NCI-H1436 (cell line): ENCODE data around the gene SMIM24.
"Not testable (repeated sequence)": the region's sequence is repeated elsewhere in the genome, so short reads cannot be mapped to it uniquely, and the experiment has no call there.

ENCODE experiments used
- DNase-seq: peaks from one replicate; lab custom pipeline; 2025; lab: John Stamatoyannopoulos, UW

SMIM24 gene

DNA sequence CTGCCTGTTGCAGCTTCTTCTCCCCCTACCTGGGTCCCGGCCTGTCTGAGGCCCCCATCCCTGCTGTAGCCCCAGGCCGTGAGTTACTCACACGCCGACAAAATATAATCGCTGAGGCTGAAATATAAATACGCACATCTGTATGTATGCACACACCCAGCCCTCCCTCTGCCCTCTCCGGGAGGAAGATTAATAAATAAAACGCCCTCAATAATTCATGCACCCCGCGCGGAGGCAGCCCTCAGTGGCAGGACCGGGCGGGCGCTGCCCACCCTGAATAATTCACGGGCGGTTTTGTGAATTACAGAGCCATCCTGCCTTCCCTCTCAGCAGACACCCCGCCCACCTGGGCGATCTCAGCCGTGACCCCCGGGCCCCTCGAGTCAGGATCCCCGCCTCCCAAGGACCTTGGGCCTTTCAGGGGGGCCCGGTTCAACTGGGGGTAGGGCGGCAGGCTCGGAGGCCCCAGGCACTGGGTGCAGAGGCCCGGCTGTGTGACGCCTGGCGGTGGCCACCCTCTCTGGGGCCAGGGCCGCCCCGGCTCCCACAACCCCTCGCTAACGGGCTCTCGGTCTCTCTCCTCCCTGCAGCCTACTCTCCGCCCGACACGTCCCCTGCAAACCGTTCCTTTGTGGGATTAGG, 24.2 kb downstream of the SMIM24 start:
- no peak for DNase-seq

DNA sequence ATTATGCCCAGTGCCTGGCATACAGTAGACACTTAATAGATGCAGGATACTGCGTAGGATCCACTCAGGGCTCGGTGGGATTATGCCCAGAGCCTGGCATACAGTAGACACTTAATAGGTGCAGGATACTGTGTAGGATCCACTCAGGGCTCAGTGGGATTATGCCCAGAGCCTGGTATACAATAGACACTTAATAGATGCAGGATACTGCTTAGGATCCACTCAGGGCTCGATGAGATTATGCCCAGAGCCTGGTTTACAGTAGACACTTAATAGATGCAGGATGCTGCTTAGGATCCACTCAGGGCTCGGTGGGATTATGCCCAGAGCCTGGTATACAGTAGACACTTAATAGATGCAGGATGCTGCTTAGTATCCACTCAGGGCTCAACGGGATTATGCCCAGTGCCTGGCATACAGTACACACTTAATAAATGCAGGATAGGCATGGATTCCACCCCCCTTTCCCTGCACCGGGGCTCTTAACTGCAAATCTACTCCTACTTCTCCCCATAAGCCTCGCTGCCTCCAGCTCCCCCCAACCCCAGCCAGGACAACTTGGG, 24.9 kb downstream of the SMIM24 start:
- DNase-seq, result no peak

DNA sequence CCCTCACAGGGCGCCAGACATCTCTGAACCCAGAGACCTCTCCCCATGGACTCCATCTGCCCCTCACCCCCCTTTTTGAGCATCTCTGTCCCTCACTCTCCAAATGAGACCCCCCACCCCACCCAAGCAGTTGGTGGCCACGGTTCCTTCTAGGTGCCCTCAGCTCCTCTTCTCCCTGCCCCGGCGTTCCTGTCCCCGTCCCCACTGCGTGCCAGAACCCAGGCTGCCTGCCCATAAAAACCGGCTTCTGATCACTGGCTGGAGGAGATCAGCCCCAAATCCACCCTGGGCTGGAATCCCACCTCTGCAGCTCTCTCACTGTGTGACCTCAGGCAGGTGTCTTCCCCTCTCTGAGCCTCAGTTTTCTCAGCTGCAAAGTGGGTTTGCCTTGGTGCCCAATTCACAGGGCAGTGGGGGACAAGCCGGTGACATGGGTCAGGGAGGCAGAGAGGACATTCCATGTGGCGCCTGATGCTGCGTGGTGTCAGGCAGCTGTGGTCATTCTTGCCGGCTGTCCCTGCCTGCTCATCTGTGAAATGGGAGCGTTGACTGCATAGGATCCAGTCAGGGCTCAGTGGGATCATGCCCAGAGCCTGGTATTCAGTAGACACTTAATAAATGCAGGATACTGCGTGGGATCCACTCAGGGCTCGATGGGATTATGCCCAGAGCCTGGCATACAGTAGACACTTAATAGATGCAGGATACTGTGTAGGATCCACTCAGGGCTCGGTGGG, 25.5 kb downstream of the SMIM24 start:
- DNase-seq, result no peak

DNA sequence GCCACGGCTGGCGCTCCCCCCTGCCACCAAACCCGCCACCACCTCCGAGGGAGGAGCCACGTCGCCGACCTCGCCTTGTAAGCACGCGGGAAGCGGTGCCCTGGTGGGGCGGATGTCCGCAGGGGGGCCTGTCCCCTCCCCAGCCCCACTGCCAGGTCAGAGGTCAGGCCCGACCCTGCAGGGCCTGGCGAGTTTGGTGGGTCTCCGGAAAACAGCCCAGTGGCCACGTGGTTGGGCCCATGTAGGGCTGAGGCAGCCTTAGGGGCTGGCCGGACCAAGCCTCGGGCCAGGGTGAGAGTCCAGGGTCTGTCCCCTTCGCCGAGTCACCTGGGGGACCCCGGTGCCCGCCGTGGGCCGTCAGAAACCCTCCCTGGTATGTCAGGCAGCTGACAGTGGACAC, 26.5 kb downstream of the SMIM24 start:
- no peak for DNase-seq

DNA sequence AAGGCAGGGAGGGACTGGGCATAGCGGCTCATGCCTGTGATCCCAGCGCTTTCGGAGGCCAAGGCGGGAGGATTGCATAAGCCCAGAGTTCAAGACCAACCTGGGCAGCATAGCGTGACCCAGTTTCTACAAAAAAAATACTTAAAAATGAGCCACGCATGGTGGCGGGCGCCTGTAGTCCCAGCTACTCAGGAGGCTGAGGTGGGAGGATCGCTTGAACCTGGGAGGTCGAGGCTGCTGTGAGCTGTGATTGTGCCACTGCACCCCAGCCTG, 27.4 kb downstream of the SMIM24 start:
- not testable (repeated sequence) for DNase-seq

DNA sequence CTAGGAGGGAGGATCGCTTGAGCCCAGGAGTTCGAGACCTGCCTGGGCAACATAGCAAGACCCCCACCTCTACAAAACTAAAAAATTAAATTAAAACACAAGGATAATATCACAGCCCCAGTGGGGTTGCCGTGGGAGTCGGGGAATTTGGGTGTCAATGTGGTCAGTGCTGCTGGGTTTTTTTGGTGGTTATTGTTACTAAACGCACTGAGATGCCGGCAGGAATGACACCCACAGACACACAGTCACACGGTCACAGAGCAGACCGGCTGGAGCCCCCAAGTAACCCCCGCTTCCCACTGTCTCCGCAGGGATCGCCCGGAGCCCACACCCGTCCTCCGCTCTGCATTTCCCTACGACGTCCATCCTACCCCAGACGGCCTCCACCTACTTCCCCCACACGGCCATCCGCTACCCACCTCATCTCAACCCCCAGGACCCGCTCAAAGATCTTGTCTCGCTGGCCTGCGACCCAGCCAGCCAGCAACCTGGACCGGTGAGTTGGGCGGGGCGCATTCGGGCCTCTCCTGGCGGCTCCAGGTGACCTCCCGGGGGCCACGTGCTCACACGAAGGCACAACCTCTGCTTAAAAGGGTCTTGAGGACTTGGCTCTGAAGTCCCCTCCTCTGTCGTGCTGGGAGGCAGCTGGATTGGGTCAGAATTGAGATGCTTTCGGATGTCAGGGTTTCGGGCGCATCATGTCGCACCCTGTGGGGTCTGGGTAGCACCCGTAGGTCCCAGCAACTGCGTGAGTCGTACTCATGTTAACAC, 28.0 kb downstream of the SMIM24 start:
- DNase-seq, result no peak

DNA sequence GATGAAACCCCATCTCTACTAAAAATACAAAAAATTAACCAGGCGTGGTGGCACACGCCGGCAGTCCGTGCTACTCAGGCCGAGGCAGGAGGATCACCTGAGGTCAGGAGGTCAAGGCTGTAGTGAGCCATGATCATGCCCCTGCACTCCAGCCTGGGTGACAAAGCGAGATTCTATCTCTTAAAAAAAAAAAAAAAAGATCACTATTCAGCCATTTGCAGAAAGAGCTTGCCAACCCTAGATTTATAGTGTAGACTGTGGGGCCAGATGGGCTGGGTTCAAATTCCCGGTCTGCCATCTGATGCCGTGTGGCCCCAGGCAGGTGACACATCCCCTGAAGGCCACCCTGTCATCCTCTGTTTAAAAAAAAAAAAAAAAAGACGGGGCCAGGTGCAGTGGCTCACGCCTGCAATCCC, 28.9 kb downstream of the SMIM24 start:
- DNase-seq, result no peak

DNA sequence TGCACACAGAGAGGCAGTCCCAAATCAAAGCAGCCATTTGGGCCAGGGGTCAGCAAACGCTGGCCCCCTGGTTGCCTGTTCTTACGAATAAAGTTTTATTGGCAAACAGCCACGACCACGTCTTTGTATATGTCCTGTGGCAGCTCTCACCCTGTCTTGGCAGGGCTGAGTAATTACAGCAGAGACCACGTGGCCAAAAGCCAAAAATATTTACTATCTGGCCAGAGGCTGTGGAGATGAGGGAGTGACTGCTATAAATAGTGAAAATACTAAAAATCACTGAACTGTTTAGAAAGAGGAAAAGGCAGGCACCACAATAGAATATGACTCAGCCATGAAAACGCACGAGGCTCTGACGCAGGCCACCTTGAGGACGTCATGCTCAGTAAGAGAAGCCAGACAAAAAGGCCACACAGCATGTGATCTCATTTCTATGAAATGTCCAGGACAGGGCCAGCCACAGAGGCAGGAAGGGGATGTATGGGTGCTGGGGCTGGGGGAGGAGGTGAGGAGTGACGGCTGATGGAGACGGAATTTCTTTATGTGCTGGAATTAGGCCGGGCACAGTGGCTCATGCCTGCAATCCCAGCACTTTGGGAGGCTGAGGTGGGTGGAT, 29.4 kb downstream of the SMIM24 start:
- DNase-seq, result no peak

DNA sequence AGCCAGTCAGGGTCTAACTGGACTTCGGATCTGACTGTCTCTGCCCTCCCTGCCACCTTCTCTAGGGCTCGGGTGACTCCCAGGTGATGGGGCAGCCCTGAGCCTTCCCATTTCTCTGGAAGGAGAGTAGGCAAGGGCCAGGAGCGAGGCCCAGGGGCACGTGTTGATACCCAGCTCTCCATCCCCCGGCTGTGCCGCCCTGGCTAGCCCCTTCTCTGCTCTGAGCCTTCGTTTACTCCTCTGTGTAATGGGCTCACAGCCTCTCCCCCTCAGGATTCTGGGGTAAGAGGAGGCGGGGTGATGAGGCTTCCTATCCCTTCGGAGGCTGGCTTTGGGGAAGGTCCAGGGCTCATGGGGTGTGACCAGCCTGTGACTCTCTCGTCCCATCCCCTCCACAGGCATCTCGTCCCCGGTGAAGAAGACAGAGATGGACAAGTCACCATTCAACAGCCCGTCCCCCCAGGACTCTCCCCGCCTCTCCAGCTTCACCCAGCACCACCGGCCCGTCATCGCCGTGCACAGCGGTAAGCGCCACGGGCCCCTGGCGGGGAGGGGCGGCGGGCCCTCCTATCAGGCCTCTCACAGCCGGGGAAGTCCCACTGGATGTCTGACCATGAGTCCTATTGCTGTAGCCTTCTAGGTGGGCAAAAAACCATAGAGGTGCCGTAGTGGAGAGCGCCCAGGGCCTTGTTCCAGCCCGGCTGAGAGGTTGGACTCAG, 31.6 kb downstream of the SMIM24 start:
- DNase-seq, result no peak

DNA sequence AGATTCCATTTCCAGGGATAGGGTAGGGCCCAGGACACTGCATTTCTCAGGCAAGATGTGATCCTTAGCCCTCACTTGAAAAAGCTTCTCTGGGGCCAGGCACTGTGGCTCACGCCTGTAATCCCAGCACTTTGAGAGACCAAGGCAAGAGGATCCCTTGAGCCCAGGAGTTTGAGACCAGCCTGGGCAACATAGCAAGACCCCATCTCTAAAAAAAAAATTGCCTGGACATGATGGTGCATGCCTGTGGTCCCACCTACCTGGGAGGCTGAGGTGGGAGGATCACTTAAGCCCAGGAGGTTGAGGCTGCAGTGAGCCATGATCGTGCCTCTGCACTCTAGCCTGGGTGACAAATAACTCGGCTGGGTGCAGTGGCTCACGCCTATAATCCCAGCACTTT, 33.7 kb downstream of the SMIM24 start:
- DNase-seq, result not testable (repeated sequence)

DNA sequence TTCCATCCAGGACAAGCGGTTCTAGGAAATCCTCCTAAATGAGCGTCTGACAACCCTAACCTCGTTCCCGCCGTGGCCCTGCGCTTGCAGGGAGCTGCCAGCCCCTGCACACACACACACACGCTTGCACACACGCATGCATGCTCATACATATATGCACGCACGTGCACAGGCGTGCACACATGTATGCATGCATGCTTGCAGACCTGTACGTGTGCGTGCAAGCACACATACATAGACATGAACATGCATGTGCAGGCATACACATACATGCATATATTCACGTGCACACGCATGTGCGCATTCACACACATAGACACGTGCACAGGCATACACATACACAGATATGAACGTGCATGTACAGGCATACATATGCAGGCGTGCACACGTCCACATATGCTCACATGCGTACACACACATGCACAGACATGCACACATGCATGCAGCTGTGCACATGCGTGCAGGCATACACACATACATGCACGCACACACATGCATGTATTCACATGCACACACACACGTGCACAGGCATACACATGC, 35.6 kb downstream of the SMIM24 start:
- no peak for DNase-seq

DNA sequence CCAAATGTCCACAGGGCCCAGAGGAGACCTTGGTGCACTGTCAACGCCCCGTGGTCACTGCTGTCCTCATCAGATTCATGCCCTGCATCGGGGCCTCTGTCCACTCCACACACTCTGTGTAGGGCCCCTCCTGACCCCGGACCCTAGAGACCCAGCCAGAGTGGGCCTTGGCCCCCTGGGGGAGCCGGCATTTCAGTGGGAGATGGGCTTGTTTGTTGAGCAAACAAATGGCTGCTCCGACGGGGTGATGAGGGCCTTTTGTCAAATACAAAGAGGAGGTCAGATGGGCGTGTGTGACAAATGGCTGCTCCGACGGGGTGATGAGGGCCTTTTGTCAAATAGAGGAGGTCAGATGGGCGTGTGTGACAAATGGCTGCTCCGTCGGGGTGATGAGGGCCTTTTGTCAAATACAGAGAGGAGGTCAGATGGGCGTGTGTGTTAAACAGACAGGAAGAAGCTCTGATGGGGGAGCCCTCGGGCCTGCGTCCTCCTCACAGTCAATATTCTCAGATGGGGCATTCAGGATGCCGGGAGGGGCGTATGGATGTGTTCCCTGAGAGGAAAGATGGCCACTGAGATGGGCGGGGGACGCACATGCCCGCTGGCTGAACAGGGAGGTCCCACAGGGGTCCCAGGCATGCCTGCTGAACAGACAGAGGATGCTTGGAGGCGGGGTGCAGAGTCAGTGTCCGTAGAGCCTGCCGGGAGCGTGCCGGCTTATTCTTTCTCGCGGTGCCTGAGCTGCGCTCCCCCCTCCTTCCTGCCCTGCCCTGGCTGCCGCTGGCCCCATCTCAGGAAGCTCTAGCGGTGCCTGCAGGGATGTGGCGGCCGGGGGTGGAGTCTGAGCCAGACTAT, 36.3 kb downstream of the SMIM24 start:
- DNase-seq, result no peak

DNA sequence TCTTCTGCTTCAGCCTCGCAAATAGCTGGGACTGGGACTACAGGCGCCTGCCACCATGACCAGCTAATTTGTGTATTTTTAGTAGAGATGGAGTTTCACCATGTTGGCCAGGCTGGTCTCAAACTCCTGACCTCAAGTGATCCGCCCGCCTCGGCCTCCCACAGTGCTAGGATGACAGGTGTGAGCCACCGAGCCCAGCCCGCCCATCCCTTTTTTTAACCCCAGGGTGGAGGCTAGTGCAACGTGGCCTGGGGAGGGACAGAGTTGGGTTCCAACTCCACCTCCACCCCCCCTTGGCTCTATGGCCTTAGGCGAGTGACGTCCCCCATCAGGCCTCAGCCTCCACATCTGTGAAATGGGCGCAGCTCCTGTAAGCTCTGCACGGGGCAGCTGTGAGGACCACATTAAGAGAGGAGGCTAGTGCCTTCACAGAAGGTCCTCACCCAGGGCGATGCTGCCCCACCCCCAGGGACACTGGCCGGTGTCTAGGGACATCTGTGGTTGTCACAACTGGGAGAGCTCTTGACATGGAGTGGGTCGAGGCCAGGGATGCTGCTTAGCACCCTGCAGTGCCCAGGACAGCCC, 37.7 kb downstream of the SMIM24 start:
- no peak for DNase-seq

DNA sequence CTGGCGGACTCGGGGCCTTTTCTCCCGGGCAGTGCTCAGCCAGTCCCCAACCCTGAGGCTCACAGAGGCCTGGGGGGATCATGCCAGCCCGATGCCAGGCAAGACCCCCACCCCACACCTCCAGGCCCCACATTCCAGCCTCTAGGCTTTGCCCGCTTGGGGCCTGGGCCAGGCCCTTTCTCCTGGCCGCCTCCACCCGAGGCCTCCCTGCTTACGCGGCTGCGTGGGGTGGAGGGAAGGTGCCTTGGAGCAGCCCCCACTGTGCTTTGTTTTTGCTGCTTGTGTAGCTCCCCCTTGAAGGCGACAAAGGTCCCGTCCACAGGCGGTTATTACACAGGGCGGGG, 38.4 kb downstream of the SMIM24 start:
- no peak for DNase-seq

DNA sequence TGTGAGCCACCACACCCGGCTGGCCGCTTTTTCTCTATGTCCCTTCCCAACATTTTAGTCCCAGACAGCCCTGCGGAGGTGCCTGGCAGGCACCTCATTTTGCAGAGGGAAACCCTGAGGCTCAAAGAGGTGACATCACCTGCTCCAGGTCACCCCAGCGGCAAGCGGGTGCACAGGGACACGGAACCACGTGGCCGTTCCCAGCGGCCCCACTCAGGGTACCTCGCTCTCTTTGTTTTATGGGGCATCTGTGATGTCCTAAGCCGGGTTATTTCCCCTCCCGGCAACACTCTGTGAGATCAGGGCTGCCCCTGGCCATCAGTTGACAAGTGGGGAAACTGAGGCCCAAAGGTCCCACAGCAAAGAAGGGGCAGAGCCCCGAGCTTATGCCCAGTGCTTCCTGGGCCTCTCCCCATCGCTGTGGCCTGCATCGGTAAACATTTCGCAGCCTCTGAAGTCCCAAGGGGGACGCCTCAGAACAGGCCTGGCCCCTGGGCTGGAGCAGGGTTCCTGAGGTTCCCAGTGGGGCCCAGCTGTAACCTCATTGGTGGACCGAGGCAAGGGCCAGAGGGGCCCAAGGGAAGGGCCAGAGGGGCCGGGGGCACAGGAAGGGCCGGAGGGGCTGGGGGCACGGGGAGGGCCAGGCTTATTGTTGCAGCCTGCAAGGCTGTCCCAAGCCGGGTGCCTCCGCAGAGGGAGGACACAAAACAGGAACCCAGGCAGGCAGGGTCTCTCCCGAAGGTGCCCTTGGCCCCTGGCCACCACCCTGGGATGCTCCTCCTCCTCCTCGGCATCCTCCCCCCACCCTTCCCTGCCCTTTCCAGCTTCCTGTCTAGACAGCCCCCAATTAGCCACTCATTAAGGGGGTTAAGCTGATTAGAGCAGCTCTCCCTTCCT, 39.0 kb downstream of the SMIM24 start:
- DNase-seq, result no peak

DNA sequence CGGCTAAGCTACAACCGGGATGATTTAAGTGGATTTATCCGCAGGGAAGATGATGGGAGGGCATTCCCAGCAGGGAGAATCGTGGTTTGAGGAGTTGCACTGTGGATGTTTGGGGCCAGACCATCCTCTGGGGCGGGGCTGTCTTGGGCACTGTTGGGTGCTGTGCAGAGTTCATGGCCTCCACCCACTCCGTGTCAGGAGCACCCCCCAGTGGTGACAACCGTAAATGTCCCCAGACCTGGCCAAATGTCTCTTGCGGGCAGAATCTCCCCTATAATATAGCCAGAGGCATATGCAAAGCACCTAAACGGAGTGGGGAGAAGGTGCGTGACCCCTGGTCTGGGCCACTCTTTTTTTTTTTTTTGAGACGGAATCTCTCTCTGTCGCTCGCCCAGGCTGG, 40.2 kb downstream of the SMIM24 start:
- DNase-seq, result no peak

DNA sequence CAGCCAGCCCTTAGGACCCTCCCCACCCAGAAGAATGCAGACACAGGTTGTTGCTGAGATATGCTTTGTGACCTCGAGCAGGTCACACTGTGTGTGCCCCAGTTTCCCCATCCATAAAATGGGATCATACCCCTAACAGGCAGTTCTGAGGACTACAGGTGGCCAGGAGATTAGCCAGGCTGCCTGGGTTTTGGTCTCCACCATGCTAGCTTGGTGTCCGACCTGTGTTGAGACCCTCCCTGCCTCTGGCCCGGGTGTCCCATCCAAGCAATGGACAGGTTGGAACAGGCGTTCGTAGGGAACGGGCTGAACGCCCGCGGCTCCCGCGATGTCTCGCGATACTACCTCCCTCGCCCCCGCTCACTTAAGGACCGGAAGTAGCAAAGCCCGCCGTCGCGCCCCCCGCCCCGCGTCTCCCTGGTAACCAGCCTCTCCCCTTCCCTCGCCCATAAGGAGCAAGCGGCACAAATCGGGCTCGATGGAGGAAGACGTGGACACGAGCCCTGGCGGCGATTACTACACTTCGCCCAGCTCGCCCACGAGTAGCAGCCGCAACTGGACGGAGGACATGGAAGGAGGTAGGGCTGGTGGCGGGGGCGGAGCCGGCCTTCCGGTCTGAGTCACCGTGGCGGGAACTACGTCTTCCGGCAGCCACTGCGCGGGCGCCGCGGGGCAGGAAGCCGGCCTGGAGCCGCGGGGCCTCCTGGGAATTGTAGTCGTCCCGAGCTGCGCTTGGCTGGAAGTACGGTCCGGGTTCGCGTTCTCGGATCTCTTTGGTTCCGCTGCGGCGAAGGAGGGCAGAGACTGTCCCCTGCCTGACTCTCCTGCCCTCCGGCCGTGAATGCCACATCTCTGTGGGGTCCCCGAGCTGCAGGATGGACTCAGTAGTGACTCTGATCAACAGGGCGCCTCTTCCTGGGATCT, 45.4 kb downstream of the SMIM24 start:
- peak; percentile 95 for DNase-seq

DNA sequence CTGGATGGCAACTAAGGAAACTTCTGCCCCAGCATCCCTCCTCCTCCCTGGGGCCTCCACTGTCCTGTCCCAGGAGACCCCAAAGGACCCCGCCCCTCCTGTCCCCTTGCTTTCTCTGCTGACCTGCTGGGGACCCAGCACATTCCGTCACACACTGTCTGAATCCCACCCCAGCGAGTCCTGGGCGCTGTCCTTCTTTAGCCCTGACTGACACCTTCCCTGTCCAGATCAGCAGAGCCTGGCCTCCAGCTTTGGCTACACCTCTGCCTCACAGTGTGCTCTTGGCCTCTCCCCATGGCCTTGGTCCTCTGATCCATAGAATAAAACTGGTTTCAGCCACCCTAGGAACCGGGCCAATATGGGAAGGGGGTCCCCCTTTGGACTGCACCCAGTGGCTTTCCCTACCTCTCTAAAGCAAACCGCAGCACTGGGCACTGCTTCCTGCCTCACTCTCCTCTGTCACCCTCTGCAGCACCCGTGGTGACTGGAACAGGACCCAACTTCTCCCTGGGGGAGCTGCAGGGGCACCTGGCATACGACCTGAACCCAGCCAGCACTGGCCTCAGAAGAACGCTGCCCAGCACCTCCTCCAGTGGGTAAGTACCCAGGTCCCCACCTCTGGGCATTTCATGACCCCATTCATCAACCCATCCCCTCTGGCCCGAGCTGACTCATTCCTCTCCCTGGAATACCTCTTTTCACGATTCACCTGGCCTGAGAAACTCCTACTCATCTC, 46.4 kb downstream of the SMIM24 start:
- no peak for DNase-seq
